ENCODE results near the gene ST3GAL4. TPM values are rescaled to one million over a fixed set of nuclear protein-coding genes. Genes with fewer than 3 reads are reported as not detected.

ST3GAL4 gene
- total RNA-seq, 4 donors from 2014 or later, result 24.7 to 35.2 (median 28.0) TPM

DNA sequence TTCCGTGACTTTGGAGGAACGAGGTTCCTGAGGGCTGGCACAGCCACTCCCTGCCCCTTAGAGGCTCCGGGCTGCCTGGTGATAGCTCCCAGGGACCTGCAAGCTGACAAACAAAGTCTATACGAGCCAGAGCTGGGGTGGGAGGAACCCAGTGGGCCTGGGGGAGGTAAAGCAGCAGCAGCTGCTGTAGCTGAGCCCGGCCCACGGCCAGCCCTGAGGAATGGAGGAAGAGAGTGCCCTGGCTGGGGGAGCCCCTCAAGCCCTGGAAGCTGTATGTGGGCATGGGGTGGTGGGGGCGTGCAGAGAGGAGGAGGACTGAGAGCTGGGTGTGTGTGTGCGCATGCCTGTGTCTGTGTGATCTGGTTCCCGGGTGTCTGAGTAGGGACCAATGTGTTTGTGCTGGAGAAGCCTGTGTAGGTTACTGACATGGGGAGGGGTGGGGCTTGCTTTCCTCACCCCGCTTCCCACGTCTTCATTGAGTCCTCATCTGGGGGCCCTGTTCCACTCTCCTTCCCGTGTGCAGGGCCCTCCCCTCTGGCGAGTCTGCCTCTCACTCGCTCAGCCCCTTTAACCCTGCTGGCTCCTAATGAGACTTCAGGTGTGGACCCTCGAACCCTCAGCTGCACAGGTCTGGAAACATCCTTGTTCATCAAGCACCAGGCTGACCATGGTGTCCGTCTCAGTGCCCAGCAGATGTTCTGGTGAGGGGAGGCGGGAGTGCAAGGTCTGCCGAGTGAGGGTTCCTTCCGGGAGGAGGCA lies 10.8 kb downstream of the ST3GAL4 start:
- TF ChIP-seq, protein P1, sequence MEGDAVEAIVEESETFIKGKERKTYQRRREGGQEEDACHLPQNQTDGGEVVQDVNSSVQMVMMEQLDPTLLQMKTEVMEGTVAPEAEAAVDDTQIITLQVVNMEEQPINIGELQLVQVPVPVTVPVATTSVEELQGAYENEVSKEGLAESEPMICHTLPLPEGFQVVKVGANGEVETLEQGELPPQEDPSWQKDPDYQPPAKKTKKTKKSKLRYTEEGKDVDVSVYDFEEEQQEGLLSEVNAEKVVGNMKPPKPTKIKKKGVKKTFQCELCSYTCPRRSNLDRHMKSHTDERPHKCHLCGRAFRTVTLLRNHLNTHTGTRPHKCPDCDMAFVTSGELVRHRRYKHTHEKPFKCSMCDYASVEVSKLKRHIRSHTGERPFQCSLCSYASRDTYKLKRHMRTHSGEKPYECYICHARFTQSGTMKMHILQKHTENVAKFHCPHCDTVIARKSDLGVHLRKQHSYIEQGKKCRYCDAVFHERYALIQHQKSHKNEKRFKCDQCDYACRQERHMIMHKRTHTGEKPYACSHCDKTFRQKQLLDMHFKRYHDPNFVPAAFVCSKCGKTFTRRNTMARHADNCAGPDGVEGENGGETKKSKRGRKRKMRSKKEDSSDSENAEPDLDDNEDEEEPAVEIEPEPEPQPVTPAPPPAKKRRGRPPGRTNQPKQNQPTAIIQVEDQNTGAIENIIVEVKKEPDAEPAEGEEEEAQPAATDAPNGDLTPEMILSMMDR (IDR thresholded peaks at IDR 0.05; ENCODE audit: low read depth), result no peak

GRCh38 chr11:126370016-126370415 lies 14.5 kb downstream of the ST3GAL4 start:
- TF ChIP-seq, protein P1 (IDR thresholded peaks at IDR 0.05; ENCODE audit: low read depth), result no peak

DNA sequence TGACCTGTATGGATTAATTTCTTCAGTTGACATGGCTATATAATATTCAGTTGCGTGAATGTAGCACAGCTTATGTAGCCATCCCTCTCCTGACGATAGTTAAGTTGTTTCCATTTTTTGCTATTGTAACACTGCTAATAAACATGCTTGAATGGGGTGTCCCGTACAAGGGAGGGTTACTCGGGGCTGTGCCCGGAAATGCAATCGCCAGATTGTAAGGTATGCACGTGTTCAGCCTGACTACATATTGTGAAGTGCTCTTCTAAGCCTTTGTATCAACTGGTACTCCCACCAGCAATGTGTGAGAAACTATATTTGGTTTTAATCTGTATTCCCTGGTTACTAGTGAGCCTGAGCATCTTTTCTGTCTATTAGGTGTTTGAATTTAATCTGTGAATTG lies 16.1 kb downstream of the ST3GAL4 start:
- TF ChIP-seq, protein P1 (IDR thresholded peaks at IDR 0.05; ENCODE audit: low read depth), result no peak

GRCh38 chr11:126375726-126376125 lies 20.2 kb downstream of the ST3GAL4 start:
- TF ChIP-seq, protein P1 (IDR thresholded peaks at IDR 0.05; ENCODE audit: low read depth), result no peak

DNA sequence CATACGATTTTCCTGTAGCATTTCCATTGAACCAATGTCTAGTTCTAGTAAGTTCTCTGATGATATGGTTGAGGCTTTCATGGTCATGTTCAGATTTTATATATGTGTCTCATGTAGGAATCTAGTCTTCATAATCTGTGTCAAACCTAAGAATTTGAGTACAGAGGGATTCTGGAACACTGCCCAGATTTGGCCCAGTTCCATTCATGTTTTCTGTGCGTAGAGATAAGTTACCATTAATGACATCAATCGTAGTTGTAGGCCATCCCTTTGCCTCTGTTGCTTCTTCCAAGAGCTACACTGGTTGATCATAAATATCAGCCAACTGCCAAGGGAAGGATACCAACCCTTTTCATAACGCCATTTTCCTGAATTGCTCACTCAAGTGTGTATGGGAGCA lies 23.3 kb downstream of the ST3GAL4 start:
- TF ChIP-seq, protein P1 (IDR thresholded peaks at IDR 0.05; ENCODE audit: low read depth), result no peak

DNA sequence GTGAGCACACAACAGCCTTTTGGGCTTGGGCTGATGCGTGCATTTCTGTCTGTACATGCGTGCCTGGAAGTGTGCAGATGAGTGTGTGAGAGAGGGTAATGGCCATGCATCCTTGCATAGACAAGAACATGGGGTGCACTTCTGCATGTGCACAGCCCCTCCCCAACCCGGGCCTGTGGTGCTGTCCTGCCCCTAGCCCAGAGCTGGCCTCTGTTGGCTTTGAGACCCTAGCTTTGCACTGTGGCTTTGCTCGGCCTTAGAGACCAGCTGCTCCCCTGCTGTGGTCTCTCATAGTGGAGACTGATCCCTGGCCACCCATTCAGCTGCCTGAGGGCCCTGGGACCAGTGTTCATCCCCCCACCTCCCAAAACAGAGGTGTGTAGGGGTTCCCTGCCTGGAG lies 25.4 kb downstream of the ST3GAL4 start:
- TF ChIP-seq, protein P1 (IDR thresholded peaks at IDR 0.05; ENCODE audit: low read depth), result no peak

- TF ChIP-seq, protein P1 (IDR thresholded peaks at IDR 0.05; ENCODE audit: low read depth), result no peak
Observed at GRCh38 chr11:126383339-126384335, 28.2 kb downstream of the ST3GAL4 start.
